GM18909 (cell line): Measurements from ENCODE around the gene OXTR.

Experiments used
- ATAC-seq: cut with Tn5 transposase; IDR thresholded peaks from one replicate; pipeline ENCODE4 v1.9.1; 2021; ENCODE audit warnings: mild to moderate bottlenecking; ENCODE audit not compliant: unreplicated experiment, poor library complexity

Gene OXTR

GRCh38 chr3:8768364-8769087, 887 bp downstream of the OXTR start:
- ATAC-seq, result peak; percentile 27

GRCh38 chr3:8767667-8768363, 1.6 kb downstream of the OXTR start:
- peak; percentile 59 for ATAC-seq

- ATAC-seq, result no peak
Observed at GRCh38 chr3:8767256-8767666, 2.2 kb downstream of the OXTR start.

- ATAC-seq, result no peak
Observed at GRCh38 chr3:8766148-8766547, 3.3 kb downstream of the OXTR start.

GRCh38 chr3:8765528-8765927, 3.9 kb downstream of the OXTR start:
- ATAC-seq, result no peak

GRCh38 chr3:8764528-8764927, 4.9 kb downstream of the OXTR start:
- no peak for ATAC-seq

- ATAC-seq, result no peak
Observed at GRCh38 chr3:8762607-8763377, 6.6 kb downstream of the OXTR start.

GRCh38 chr3:8761866-8762265, 7.5 kb downstream of the OXTR start:
- ATAC-seq, result no peak

- ATAC-seq, result no peak
Observed at GRCh38 chr3:8760506-8760905, 8.9 kb downstream of the OXTR start.

GRCh38 chr3:8760091-8760490, 9.3 kb downstream of the OXTR start:
- ATAC-seq, result no peak

- ATAC-seq, result no peak
Observed at GRCh38 chr3:8759038-8759707, 10.2 kb downstream of the OXTR start.

GRCh38 chr3:8757551-8758518, 11.6 kb downstream of the OXTR start:
- ATAC-seq, result no peak

- no peak for ATAC-seq
Observed at GRCh38 chr3:8756671-8757070, 12.7 kb downstream of the OXTR start.

- ATAC-seq, result no peak
Observed at GRCh38 chr3:8755564-8756237, 13.7 kb downstream of the OXTR start.

GRCh38 chr3:8755097-8755496, 14.3 kb downstream of the OXTR start:
- no peak for ATAC-seq

GRCh38 chr3:8752832-8753231, 16.6 kb downstream of the OXTR start:
- ATAC-seq, result no peak

- no peak for ATAC-seq
Observed at GRCh38 chr3:8749316-8749715, 20.1 kb downstream of the OXTR start.

- no peak for ATAC-seq
Observed at GRCh38 chr3:8746780-8747345, 22.6 kb downstream of the OXTR start.
